CMK (cell line): Measurements from ENCODE around the gene TRABD2B.

ENCODE experiments used
- DNase-seq: peaks from one replicate; pipeline ENCODE4 v3.0.0-alpha.2; 2010; ENCODE audit warnings: low read depth

TRABD2B gene

DNA sequence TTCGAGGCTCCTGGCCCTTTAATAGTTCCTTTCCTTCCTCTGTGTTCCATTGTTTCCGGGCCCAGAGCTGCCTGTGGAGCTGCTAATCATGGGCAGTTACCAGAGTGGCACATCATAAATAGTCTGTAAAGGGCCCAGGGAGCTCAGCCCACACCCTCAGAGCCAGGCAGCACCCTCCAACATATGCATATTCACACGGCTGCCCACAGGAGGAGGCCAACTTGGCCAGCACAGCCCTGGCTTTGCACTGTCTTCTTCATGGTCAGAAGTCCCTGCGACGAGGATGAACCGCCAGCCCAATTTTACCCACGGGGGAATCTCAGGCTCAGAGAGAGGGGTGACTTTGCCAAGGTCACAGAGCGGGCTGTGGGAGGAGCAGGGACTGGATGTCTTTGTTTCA, 172.5 kb downstream of the TRABD2B start:
- no peak for DNase-seq

DNA sequence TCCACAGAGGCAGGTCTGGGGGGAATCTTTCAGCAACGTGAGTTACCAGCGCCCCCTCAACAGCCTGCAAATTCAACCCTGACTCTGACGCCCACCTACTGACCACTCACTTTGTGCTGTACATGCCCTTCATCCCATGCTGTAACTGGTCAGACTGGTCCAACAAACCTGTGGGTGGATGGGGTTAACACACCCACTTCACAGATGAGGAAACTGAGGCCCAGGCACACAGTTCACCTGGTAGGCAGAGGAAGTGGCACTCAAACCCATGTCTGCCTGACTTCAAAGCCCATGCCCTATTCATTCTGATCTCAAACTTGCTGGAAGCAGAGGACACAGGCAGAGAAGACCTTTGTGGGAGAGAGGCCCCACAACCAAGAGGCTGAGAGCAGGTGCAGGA, 172.9 kb downstream of the TRABD2B start:
- no peak for DNase-seq

GRCh38 chr1:47823040-47823808, 174.0 kb downstream of the TRABD2B start:
- no peak for DNase-seq

DNA sequence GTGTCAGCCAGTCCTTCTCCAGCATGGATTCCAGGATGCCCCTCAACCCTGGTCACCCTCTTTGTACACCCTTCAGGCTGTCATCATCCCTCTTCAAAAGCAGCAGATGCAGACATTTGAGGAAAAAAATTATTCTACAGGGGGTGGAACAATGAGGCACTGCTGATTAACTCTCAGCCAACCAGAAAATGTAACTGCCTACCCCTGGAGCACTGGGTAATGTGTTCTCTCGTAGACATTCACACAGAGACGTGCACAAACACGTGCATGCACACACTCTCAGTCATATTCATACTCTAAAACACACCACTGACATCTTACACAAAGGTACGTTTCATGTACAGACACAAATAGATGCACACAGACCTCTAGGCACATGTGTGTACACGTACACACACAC, 175.4 kb downstream of the TRABD2B start:
- no peak for DNase-seq

DNA sequence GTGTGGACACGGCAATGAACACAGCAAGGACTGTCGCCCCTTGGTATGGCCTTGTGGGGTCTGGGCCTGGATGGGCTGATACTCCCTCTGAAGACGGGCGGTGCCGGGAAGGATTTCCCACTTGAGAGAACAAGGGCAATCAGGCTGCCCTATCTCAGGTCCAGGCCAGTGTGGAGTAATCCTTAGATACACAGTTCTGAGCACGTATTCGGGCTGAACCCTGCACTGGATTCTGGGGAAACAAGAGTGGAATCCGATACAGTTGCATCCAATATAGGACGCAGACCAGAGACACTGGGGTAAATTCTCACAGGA, 177.7 kb downstream of the TRABD2B start:
- DNase-seq, result no peak

DNA sequence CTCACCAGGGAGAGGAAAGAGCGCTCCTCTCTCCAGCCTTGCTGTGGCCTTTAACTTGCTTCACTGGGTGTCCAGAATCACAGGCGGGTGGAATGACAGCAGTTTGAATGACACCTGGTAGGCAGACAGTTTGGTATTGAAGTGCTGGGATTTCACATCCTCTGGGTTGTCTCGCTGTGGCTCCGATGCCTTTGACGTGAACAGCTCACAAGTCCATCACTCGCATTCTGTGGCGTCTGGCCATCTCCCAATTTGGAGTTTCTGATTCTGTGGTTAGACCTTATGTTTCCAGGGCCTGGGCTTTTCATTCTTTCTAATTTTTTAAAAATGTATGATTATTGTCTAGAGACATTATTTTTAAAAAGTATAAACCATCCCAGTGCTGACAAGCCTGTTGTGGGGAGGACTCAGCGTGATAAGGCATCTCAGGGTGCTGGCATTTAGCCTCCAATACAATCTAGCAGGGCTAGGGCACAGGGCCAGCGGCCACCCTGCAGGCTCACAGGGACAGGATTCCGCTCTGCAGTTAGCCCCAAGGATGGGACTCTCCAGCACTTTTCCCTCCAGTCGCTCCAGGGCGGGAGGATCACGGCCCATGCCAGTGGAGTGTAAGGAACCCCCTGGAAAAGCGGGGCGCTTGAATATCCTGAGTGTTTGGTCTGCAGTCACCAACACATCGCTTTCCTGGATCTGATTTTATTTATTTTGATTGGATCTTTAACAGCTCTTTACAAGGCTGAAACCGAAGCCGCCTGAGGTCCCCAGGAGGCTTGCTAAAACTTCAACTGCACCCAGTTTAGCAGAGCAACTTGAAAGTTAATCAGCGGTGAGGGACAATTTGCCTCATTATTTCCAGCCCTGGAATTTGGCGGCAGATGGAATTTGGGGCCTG, 178.3 kb downstream of the TRABD2B start:
- DNase-seq, result no peak

DNA sequence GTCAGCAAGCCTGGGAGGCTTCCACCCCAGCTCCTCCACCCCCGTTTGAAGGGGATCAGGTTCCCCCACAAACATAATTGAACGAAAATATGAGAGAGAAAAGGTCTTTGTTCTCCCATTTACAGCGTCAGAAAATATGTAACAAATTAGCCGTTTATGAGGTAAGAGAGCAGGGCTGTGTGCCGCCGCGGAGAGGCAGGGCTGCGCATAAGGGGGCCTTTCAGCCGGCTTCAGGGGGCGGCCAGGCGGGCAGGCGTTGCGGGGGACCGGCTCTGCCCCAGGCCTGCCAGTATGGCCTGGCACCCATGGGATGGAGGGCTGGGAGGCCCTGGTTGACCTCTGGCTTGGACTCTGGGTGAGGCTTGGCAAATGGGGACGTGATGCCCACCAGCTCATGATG, 179.3 kb downstream of the TRABD2B start:
- DNase-seq, result no peak

GRCh38 chr1:47816325-47817071, 180.7 kb downstream of the TRABD2B start:
- no peak for DNase-seq

- DNase-seq, result no peak
These were observed 182.4 kb downstream of the TRABD2B start for GRCh38 chr1:47814612-47815395.

DNA sequence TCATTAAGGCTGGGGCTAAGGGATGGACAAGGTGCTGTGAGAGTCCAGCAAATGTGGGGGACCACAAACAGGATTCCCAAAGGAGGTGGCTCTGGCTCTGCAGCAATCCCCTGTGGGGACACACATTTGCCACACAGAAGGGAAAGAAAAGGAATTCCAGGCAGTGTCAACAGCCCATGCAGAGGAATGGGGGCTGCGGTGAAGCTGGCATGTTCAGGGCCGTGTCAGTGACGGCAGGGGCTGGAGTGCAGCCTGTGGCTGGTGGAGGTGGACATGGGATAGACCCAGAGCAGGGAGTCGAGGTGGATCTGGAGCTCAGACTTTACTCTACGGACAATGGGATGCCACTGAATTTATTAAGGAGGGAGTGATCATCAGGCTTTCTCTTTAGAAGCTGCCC, 183.2 kb downstream of the TRABD2B start:
- no peak for DNase-seq

DNA sequence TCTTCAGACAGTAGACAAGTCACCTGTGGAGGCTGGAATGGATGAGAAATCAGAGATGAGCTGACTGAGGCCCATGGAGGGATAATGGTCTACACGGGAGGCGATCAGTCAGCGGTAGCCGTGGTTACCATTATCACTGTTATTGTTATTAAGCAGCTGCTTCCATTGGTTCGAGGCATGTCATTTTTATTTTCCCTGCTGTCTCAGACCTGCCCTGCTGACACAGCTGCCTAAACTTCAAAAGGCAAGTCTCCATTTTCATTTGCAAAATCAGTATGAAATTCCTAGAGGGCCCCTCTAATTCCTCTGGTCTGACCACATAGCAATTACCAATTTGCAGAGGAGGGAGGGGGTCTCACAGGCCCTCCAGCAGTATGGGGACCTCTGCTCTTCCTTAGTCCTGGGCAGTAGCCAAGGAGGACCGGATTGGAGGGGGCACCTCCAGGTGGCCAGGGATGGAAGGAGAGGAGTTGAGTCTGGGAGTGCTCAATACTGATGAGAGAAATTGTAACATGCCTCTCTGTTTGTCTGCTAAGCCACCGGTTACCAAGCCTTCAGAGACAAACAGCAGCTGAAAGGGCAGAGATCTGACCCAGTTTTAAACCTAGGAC, 184.2 kb downstream of the TRABD2B start:
- no peak for DNase-seq

GRCh38 chr1:47810964-47811682, 186.1 kb downstream of the TRABD2B start:
- DNase-seq, result no peak

- DNase-seq, result no peak
These were observed 187.7 kb downstream of the TRABD2B start for GRCh38 chr1:47809301-47810084.

GRCh38 chr1:47808612-47809011, 188.6 kb downstream of the TRABD2B start:
- no peak for DNase-seq

DNA sequence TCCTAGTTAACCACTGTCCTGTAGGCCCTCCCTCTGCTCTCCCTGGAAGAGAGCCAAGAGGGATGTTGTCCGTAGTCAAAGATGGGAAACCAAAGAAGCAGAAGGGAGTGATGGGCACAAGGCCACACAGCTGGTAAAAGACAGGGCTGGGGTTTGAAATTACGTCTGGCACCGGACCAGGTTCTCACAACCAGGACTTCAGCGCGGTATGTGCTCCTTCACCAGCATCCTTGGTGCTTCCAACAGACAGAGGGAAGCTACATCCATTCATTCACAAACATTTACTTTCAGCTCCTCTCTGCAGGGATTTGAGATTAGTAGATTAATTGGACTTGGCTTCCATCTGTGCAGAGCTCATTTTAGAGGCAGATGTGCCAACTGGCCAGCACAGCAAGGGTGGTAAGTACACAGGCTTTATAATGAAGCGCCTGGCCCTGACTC, 191.2 kb downstream of the TRABD2B start:
- no peak for DNase-seq

DNA sequence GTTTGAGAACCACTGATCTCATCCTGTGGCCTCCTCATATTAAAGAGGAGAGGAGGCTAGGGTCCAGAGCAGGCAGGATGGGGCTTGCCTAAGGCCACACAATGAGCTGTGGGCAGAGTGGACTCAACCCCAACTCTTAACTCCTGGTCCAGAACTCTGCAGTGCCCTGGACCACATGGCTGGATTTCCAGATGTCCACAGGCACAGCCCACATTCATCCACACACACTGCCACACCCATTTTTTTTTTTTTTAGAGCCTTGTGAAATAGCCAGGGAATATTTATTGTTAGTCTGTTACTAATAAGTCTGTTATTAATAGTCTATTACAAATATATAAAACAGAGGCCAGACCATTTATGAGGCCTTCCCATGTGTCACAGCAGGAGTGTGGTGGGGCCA, 192.2 kb downstream of the TRABD2B start:
- no peak for DNase-seq

GRCh38 chr1:47803815-47804501, 193.2 kb downstream of the TRABD2B start:
- no peak for DNase-seq

DNA sequence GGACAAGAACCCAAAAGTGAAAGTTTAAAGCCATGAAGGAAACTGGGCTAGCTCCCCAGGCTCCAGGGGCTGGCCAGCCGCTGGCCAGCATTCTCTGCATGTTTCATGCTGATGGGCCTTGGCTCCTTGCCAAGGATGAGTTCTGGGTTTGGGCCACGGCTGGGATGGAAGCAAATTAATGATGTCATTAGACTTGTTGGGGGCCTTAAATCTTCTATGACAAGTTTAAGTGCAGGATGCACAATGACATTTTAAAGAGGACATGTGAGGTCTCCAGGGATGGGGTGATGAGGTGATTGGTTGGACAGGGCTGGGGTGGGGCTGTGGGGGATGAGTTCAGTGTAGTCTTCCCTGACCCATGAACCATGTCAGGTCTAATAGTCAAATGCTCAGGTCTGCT, 199.6 kb downstream of the TRABD2B start:
- DNase-seq, result no peak

- no peak for DNase-seq
These were observed 200.6 kb downstream of the TRABD2B start for GRCh38 chr1:47796626-47797025.
